ENCODE data around the gene DNALI1. TPM values are rescaled to one million over a fixed set of nuclear protein-coding genes. Genes with fewer than 3 reads are reported as not detected.

DNALI1 gene
- total RNA-seq (2014; rRNA removed; shearing (Covaris generic)) (0.32 and 0.63 TPM in 2 replicates), polyA plus RNA-seq (2016; fragmentation: Nextera tagmentation; extraction: Ambion mirVana) (1.2 and 2.1 TPM in 2 replicates)

DNA sequence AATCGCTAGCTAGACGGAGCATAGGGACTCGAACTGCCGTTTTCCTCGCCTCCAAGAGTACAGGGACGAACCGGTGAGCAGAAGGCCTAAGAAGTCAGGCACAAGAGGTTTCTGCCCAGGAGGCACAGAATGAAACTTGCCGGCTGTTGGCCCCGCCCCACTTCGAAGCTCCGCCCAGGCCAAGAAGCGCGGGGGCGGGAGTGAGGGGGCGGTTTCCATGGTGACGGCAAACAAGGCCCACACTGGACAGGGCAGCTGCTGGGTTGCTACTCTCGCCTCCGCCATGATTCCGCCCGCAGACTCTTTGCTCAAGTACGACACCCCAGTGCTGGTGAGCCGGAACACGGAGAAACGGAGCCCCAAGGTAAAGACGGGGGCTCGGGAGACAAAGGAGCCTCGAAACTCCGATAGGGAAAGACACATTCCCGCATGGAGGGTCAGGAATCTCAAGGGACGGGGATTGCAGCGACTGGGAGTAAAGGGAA, at the start of gene DNALI1:
TSS of gene DNALI1 (plus strand) at position 229 of the 485 bp plus-strand sequence. CDS start at position 284, 55 bp downstream.
- 0 out of 2 replicates have a peak, but pooled peaks cover 3% of the 10 kb centered on the region for H4K20me1 ChIP-seq (ENCODE audit: insufficient read depth)
- H3K27ac ChIP-seq = no peak within 1 kb of the TSS
- H3K4me1 ChIP-seq (ENCODE audit: insufficient read depth) = peaks cover 13% of the 10 kb centered on the region
- peaks cover 24% of the 10 kb centered on the region for H3K79me2 ChIP-seq (ENCODE audit: insufficient read depth)
- H3F3A ChIP-seq (ENCODE audit: insufficient read depth) = peaks cover 19% of the 10 kb centered on the region; the same call in 1 of the 2 replicates
- H3K9ac ChIP-seq = peak within 1 kb of the TSS; percentile 43; the same call in 1 of the 2 replicates
- peak; percentile 80 for DNase-seq
- no peaks in the 10 kb centered on the region for H3K9me2 ChIP-seq (ENCODE audit: insufficient read depth)
- in situ Hi-C loops (cut with MboI) = no loop called here
- TF ChIP-seq EZH2 (IDR thresholded peaks at IDR 0.05; ENCODE audit: insufficient read depth, poor library complexity, severe bottlenecking) (no peak), EZH2phosphoT487 (IDR thresholded peaks at IDR 0.05; ENCODE audit: insufficient read depth, low read depth) (no peak)
- peak within 1 kb of the TSS; percentile 47 for H3K4me3 ChIP-seq
- peak within 1 kb of the TSS; percentile 36 for H3K4me2 ChIP-seq (ENCODE audit: unreplicated experiment)
- H3K27me3 ChIP-seq (replicated peaks; ENCODE audit: insufficient read depth) = no peaks in the 10 kb centered on the region
- peaks cover 4% of the 10 kb centered on the region; the same call in 1 of the 2 replicates for H3K36me3 ChIP-seq (ENCODE audit: low read depth)
- WGBS, 2 experiments (ENCODE audit: low coverage in 1 of 2, low lambda C conversion rate in 2 of 2, missing lambda C conversion rate in 2 of 2) = 18 to 24% methylated on average over 31 of the region's 31 CpGs
- H2AFZ ChIP-seq = peak within 1 kb of the TSS; percentile 90
- no peaks in the 10 kb centered on the region for H3K9me3 ChIP-seq (ENCODE audit: low read depth)

DNA sequence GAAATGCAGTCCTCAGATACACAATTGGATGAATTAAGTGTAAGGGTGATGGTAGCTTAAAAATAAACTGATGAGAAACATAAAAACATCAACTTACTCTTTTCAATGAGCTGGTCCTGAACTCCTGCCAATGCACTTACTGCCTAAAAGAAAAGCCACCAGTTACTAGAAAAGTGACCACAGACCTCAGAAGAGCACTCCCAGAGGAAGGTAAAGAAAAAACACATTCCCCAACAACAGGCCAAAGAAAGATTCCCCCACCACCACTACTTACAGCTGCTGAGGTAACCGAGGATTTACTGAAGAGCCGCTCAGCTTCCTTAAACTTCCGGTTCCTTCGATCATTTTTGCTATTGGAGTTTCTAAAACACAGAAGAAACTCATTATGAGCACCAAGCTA, 47.6 kb upstream of the DNALI1 start:
- 88 to 90% methylated on average over 4 of the region's 4 CpGs for WGBS, 2 experiments (ENCODE audit: low coverage in 1 of 2, low lambda C conversion rate in 2 of 2, missing lambda C conversion rate in 2 of 2)
- DNase-seq = peak; percentile 56
- H3K9ac ChIP-seq = no peak overlapping the region
- TF ChIP-seq EZH2 (IDR thresholded peaks at IDR 0.05; ENCODE audit: insufficient read depth, poor library complexity, severe bottlenecking) (no peak), EZH2phosphoT487 (IDR thresholded peaks at IDR 0.05; ENCODE audit: insufficient read depth, low read depth) (no peak)
- H3K36me3 ChIP-seq (ENCODE audit: low read depth) = peaks cover 47% of the 10 kb centered on the region
- no peak overlapping the region for H2AFZ ChIP-seq
- peaks cover 96% of the 10 kb centered on the region for H3K79me2 ChIP-seq (ENCODE audit: insufficient read depth)
- H3K27me3 ChIP-seq (replicated peaks; ENCODE audit: insufficient read depth) = no peaks in the 10 kb centered on the region
- no peaks in the 10 kb centered on the region for H3K9me2 ChIP-seq (ENCODE audit: insufficient read depth)
- H3K4me3 ChIP-seq = no peak overlapping the region
- in situ Hi-C loops (cut with MboI) = no loop called here
- H3K4me2 ChIP-seq (ENCODE audit: unreplicated experiment) = no peak overlapping the region
- no peak overlapping the region for H3K27ac ChIP-seq
- H4K20me1 ChIP-seq (ENCODE audit: insufficient read depth) = no peaks in the 10 kb centered on the region
- H3F3A ChIP-seq (ENCODE audit: insufficient read depth) = no peaks in the 10 kb centered on the region
- no peaks in the 10 kb centered on the region for H3K4me1 ChIP-seq (ENCODE audit: insufficient read depth)
- no peaks in the 10 kb centered on the region for H3K9me3 ChIP-seq (ENCODE audit: low read depth)

DNA sequence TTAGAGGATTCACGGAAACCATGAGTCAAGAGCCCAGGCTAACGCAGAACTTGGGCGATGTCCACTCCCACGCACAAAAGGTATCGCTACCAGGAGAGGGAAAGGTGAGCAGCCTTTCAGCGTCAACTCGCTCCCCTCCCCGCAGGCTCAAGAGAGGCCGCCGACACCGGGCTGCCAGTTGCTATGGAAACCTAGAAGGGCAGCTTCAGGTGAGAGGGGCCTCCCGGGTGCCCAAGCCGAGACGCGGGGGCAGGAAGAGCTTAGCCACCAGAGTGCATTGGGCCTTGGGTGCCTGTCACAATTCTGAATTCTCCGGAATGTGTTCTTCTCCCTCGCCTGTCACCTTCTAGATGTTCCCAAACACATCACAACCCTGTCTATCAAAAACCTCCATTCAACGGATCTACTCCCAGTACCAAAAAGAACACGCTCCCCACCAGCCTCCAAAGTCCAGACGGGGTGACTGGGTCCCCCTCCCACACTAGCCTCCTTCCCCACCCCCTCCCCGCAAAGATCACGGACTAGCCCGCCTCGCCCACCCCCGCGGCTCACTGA, 42.9 kb upstream of the DNALI1 start:
- TF ChIP-seq EZH2 (IDR thresholded peaks at IDR 0.05; ENCODE audit: insufficient read depth, poor library complexity, severe bottlenecking) (no peak), EZH2phosphoT487 (IDR thresholded peaks at IDR 0.05; ENCODE audit: insufficient read depth, low read depth) (no peak)
- Histone ChIP-seq H3K27ac (peak overlapping the region; percentile 74), H2AFZ (peak overlapping the region; percentile 86)

DNA sequence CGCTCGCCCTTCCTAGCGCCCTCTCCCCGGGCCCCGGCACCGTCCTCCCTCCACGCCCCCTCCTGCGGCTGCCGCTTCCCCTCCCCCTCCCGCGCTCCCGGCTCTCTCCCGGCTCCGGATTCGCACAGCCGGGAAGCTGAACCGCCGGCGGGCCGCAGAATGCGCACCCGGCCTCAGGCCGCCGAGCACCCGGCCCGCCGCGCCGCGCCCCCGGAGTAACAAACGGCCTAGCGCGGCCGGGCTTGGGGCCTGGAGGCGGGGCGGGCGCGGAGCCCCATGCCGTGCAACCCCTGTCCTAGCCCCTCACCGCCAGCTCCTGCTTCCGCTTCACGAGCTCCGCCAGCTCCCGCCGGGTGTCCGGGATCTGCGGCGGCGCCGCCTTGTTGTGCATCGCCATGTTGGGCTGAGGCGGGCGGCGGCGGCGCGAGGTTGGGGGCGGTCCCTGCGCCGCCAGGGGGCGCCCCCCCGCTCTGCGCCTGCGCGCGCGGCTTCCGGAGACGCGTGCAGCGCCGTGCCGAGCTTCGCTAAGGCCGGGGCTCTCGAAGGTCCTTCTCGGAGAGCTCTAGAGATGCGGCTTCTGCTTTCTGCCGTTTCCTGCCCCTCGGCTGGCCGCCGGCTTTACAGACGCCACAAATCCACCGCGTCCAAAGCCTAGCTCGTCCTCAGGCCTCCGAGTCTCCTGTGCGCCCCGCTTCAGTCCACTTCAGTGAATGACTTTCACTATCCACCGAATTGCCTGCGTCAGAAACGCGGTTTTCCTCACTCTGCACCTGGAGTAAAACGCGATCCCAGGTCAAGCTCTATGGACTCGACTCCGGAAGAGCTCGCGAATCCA, 42.2 kb upstream of the DNALI1 start, which contains the start of gene MEAF6:
TSS of gene MEAF6 (minus strand) at position 417 of the 835 bp plus-strand sequence. CDS start at position 397, 20 bp downstream.
- 0 to 1% methylated on average over 72 to 99 of the region's 100 CpGs for WGBS, 2 experiments (ENCODE audit: low coverage in 1 of 2, low lambda C conversion rate in 2 of 2, missing lambda C conversion rate in 2 of 2)
- Histone ChIP-seq H3K4me3 (peak within 1 kb of the TSS; percentile 83), H3K9me2 (ENCODE audit: insufficient read depth) (no peaks in the 10 kb centered on the region), H3K4me1 (ENCODE audit: insufficient read depth) (0 out of 2 replicates have a peak, but pooled peaks cover 4% of the 10 kb centered on the region), H3K9me3 (ENCODE audit: low read depth) (no peaks in the 10 kb centered on the region), H3K4me2 (ENCODE audit: unreplicated experiment) (peak within 1 kb of the TSS; percentile 92), H3K27me3 (replicated peaks; ENCODE audit: insufficient read depth) (no peaks in the 10 kb centered on the region), H4K20me1 (ENCODE audit: insufficient read depth) (no peaks in the 10 kb centered on the region), H3K79me2 (ENCODE audit: insufficient read depth) (peaks cover 48% of the 10 kb centered on the region), H3K9ac (peak within 1 kb of the TSS; percentile 82), H3K27ac (peak within 1 kb of the TSS; percentile 74), H3K36me3 (ENCODE audit: low read depth) (peaks cover 15% of the 10 kb centered on the region), H2AFZ (peak within 1 kb of the TSS; percentile 86), H3F3A (ENCODE audit: insufficient read depth) (peaks cover 9% of the 10 kb centered on the region)
- DNase-seq = peak; percentile 92
- TF ChIP-seq EZH2phosphoT487 (IDR thresholded peaks at IDR 0.05; ENCODE audit: insufficient read depth, low read depth) (no peak), EZH2 (IDR thresholded peaks at IDR 0.05; ENCODE audit: insufficient read depth, poor library complexity, severe bottlenecking) (no peak)
- in situ Hi-C loops (cut with MboI) = no loop called here

More for the DNA sequence above, 42.9 kb upstream of the DNALI1 start:
- Histone ChIP-seq H3F3A (ENCODE audit: insufficient read depth) (peaks cover 9% of the 10 kb centered on the region), H3K9ac (peak overlapping the region; percentile 82), H3K79me2 (ENCODE audit: insufficient read depth) (peaks cover 53% of the 10 kb centered on the region), H3K36me3 (ENCODE audit: low read depth) (peaks cover 17% of the 10 kb centered on the region), H3K9me2 (ENCODE audit: insufficient read depth) (no peaks in the 10 kb centered on the region), H3K9me3 (ENCODE audit: low read depth) (no peaks in the 10 kb centered on the region), H3K27me3 (replicated peaks; ENCODE audit: insufficient read depth) (no peaks in the 10 kb centered on the region), H4K20me1 (ENCODE audit: insufficient read depth) (no peaks in the 10 kb centered on the region), H3K4me1 (ENCODE audit: insufficient read depth) (0 out of 2 replicates have a peak, but pooled peaks cover 4% of the 10 kb centered on the region), H3K4me2 (ENCODE audit: unreplicated experiment) (peak overlapping the region; percentile 92), H3K4me3 (peak overlapping the region; percentile 83)
- 2% methylated on average over 19 to 26 of the region's 26 CpGs for WGBS, 2 experiments (ENCODE audit: low coverage in 1 of 2, low lambda C conversion rate in 2 of 2, missing lambda C conversion rate in 2 of 2)
- in situ Hi-C loops (cut with MboI) = no loop called here
- DNase-seq = peak; percentile 70

Data from GM23248 (cell line).